Measurements from ENCODE around the gene SOX5. TPM values are rescaled to one million over a fixed set of nuclear protein-coding genes. Genes with fewer than 3 reads are reported as not detected.
"Not testable (repeated sequence)": the region's sequence is repeated elsewhere in the genome, so short reads cannot be mapped to it uniquely, and the experiment has no call there.

SOX5 gene
- total RNA-seq, 2 experiments from 2014 or later = not detected

DNA sequence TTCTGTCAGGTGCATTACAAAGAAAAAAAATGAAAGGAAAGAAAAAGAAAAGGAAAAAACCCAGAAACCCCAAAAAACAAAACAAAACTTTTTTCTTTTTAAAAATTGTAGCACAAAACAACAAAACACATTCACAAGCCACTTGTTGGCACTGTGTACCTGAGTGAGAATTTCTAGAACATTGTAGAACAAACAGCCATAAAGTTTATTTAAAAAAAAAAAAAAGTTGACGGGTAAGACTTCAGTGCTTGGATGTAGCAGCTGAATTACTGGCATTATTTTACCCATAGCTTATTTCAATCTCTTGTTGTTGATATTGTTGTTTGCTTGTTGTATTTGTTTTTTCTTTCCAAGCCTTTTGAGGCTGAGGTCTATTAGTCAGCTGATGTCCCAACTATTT lies 415.8 kb downstream of the SOX5 start:
- no peak for DNase-seq
- no peak overlapping the region for H3K4me3 Mint-ChIP-seq
- no peak for ATAC-seq (ENCODE audit: low read depth)
- POLR2A ChIA-PET = no interaction called here
- H3K27ac Mint-ChIP-seq = no peak overlapping the region
- H3K27me3 Mint-ChIP-seq = no peaks in the 10 kb centered on the region
- peaks cover 4% of the 10 kb centered on the region for H3K9me3 Mint-ChIP-seq
- no peaks in the 10 kb centered on the region for H3K36me3 Mint-ChIP-seq
- no peaks in the 10 kb centered on the region for H3K4me1 Mint-ChIP-seq

GRCh38 chr12:23533265-23533664 lies 416.2 kb downstream of the SOX5 start:
- DNase-seq (no peak), ATAC-seq (ENCODE audit: low read depth) (no peak)
- Mint-ChIP-seq H3K4me1 (no peaks in the 10 kb centered on the region), H3K4me3 (no peak overlapping the region), H3K27me3 (no peaks in the 10 kb centered on the region), H3K36me3 (no peaks in the 10 kb centered on the region), H3K27ac (no peak overlapping the region), H3K9me3 (peaks cover 4% of the 10 kb centered on the region)
- POLR2A ChIA-PET = no interaction called here

DNA sequence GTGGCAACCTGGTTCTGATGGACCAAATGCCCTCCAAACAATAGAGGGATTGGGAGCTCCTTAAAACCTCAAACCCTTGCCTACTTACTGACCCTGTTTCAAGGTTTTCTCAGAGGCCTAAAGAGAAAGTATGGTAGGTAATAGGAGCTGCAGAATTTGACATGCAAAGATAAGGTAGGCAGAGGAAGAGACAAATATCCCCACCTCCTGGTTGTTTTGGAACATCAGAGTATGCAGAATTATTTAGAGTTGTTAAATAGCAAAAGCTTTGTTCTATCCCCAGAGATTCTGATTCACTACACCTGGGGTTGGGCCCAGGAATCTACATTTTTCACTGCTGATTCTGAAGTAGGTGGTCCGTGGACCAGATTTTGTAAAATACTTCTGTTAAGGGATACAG lies 421.2 kb downstream of the SOX5 start:
- DNase-seq (no peak), ATAC-seq (ENCODE audit: low read depth) (no peak)
- Mint-ChIP-seq H3K9me3 (no peaks in the 10 kb centered on the region), H3K4me1 (no peaks in the 10 kb centered on the region), H3K4me3 (no peak overlapping the region), H3K27me3 (no peaks in the 10 kb centered on the region), H3K36me3 (no peaks in the 10 kb centered on the region), H3K27ac (no peak overlapping the region)
- POLR2A ChIA-PET = no interaction called here

DNA sequence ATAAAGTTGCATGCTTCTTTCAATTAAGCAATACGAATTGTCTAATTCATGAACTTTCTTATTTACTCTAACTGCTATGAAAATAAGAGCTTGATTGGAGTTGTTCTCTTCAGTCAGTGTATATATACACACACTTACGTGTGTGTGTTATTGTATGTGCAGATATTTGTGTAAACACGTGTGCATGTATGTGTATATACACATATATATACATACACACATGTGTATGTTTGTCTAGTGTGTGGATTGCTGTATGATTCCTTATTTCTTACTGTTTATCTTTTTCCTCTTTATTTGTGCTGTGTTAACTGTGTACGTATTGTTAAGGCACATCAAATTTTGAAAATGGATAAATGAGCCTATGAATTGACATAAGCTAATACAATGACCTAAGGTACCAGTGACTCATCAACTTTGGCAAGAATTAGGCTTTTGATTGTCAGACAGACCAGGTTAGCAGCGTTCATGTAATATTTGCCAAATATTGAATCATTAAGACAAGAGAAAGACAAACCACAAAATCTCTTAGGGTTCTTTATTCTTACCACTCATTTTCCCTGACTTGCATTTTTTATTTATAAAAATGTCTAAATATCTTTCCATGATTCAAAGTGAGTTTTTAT lies 423.9 kb downstream of the SOX5 start:
- POLR2A ChIA-PET = no interaction called here
- Mint-ChIP-seq H3K4me1 (no peaks in the 10 kb centered on the region), H3K36me3 (no peaks in the 10 kb centered on the region), H3K27me3 (no peaks in the 10 kb centered on the region), H3K9me3 (peaks cover 2% of the 10 kb centered on the region), H3K27ac (no peak overlapping the region), H3K4me3 (no peak overlapping the region)
- DNase-seq (no peak), ATAC-seq (ENCODE audit: low read depth) (no peak)

GRCh38 chr12:23523339-23523738 lies 426.1 kb downstream of the SOX5 start:
- Mint-ChIP-seq H3K27ac (no peak overlapping the region), H3K4me1 (no peaks in the 10 kb centered on the region), H3K4me3 (no peak overlapping the region), H3K27me3 (no peaks in the 10 kb centered on the region), H3K36me3 (no peaks in the 10 kb centered on the region), H3K9me3 (peaks cover 2% of the 10 kb centered on the region)
- no peak for DNase-seq
- ATAC-seq (ENCODE audit: low read depth) = no peak
- POLR2A ChIA-PET = no interaction called here

- ATAC-seq (ENCODE audit: low read depth); H3K4me3 Mint-ChIP-seq; DNase-seq; H3K27ac Mint-ChIP-seq; H3K36me3 Mint-ChIP-seq; H3K27me3 Mint-ChIP-seq; POLR2A ChIA-PET; H3K9me3 Mint-ChIP-seq; H3K4me1 Mint-ChIP-seq: not testable (repeated sequence)
These were observed 430.0 kb downstream of the SOX5 start for GRCh38 chr12:23519444-23519843.

GRCh38 chr12:23515785-23516184 lies 433.7 kb downstream of the SOX5 start:
- H3K27me3 Mint-ChIP-seq; H3K4me1 Mint-ChIP-seq; POLR2A ChIA-PET; ATAC-seq (ENCODE audit: low read depth); H3K4me3 Mint-ChIP-seq; H3K9me3 Mint-ChIP-seq; H3K36me3 Mint-ChIP-seq; H3K27ac Mint-ChIP-seq; DNase-seq: not testable (repeated sequence)

- no peaks in the 10 kb centered on the region for H3K4me1 Mint-ChIP-seq
- DNase-seq (no peak), ATAC-seq (ENCODE audit: low read depth) (no peak)
- no peak overlapping the region for H3K4me3 Mint-ChIP-seq
- no peaks in the 10 kb centered on the region for H3K36me3 Mint-ChIP-seq
- no peak overlapping the region for H3K27ac Mint-ChIP-seq
- H3K27me3 Mint-ChIP-seq = peaks cover 3% of the 10 kb centered on the region
- peaks cover 7% of the 10 kb centered on the region for H3K9me3 Mint-ChIP-seq
- POLR2A ChIA-PET = no interaction called here
These were observed 439.0 kb downstream of the SOX5 start for GRCh38 chr12:23510484-23510883.

DNA sequence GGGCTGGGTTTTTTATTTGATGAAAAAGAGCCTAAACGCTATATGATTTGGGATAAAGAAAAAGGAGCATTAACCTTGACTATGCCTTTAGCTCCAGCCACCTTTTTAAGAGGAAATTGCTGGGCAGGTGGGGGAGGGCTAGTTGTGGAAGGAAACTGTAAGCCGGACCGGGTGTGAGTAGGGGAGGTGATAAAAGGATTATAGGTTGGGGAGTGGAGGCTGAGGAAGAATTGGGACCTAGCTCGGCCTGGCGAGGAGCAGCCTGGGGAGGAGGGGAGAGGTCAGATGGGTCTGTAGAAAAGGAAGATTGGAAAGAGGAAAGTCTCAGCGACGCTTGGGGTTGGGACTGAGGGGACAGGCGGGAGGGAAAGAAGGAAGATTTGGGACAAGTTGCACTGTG lies 439.6 kb downstream of the SOX5 start:
- H3K27ac Mint-ChIP-seq; H3K27me3 Mint-ChIP-seq; DNase-seq; H3K36me3 Mint-ChIP-seq; H3K4me3 Mint-ChIP-seq; H3K4me1 Mint-ChIP-seq; POLR2A ChIA-PET; H3K9me3 Mint-ChIP-seq; ATAC-seq (ENCODE audit: low read depth): not testable (repeated sequence)

DNA sequence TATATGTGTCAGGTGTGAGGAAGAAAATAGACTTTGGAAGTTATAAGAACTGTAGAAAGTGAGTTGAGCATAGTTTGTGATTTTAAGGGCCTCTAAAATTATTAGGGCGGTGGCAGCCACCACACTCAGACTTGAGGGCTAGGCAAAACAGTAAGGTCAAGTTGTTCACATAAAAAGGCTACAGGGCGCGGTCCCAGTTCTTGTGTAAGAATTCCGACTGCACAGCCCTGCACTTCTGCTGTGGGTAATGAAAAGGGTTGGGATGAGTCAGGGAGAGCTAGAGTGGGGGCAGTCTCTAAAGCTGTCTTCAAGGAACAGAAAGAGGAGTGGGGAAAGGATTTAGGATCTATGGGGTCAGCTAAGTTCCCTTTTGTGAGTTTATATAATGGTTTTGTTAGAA lies 441.7 kb downstream of the SOX5 start:
- POLR2A ChIA-PET; DNase-seq; H3K4me3 Mint-ChIP-seq; H3K27ac Mint-ChIP-seq; H3K27me3 Mint-ChIP-seq; H3K4me1 Mint-ChIP-seq; H3K9me3 Mint-ChIP-seq; ATAC-seq (ENCODE audit: low read depth); H3K36me3 Mint-ChIP-seq: not testable (repeated sequence)

GRCh38 chr12:23505736-23506135 lies 443.7 kb downstream of the SOX5 start:
- H3K4me3 Mint-ChIP-seq; DNase-seq; H3K27me3 Mint-ChIP-seq; POLR2A ChIA-PET; H3K9me3 Mint-ChIP-seq; H3K27ac Mint-ChIP-seq; H3K4me1 Mint-ChIP-seq; ATAC-seq (ENCODE audit: low read depth); H3K36me3 Mint-ChIP-seq: not testable (repeated sequence)

GRCh38 chr12:23504641-23505399 lies 444.6 kb downstream of the SOX5 start:
- Mint-ChIP-seq H3K4me3 (no peak overlapping the region), H3K4me1 (no peaks in the 10 kb centered on the region), H3K27ac (no peak overlapping the region), H3K9me3 (peaks cover 2% of the 10 kb centered on the region), H3K36me3 (no peaks in the 10 kb centered on the region), H3K27me3 (no peaks in the 10 kb centered on the region)
- POLR2A ChIA-PET = no interaction called here
- ATAC-seq (ENCODE audit: low read depth) (no peak), DNase-seq (no peak)

- Mint-ChIP-seq H3K4me1 (no peaks in the 10 kb centered on the region), H3K36me3 (no peaks in the 10 kb centered on the region), H3K27ac (no peak overlapping the region), H3K9me3 (peaks cover 2% of the 10 kb centered on the region), H3K27me3 (no peaks in the 10 kb centered on the region), H3K4me3 (no peak overlapping the region)
- POLR2A ChIA-PET = no interaction called here
- ATAC-seq (ENCODE audit: low read depth) = no peak
- DNase-seq = no peak
These were observed 445.4 kb downstream of the SOX5 start for GRCh38 chr12:23504043-23504442.

DNA sequence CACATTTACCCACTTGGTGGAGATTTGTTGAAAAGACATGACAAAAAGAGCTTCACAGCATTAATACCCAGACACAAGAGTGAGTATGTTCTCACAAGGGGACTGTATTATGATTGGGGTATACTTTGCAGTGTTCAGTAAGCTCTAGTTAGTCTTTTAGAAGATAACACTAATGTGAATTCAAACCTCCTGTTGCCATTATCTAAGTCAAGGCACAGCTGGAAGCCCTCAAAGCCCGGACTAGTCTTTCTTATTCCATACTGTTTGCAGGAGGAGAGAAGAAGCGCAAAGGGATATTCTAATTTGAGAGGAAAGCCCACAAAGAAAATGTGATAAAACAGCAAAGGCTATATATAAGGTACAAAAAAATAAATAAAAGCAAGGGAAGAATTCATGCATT lies 445.9 kb downstream of the SOX5 start:
- DNase-seq (no peak), ATAC-seq (ENCODE audit: low read depth) (no peak)
- H3K9me3 Mint-ChIP-seq = peaks cover 2% of the 10 kb centered on the region
- H3K4me3 Mint-ChIP-seq = no peak overlapping the region
- H3K27ac Mint-ChIP-seq = no peak overlapping the region
- no peaks in the 10 kb centered on the region for H3K4me1 Mint-ChIP-seq
- POLR2A ChIA-PET = no interaction called here
- H3K36me3 Mint-ChIP-seq = no peaks in the 10 kb centered on the region
- no peaks in the 10 kb centered on the region for H3K27me3 Mint-ChIP-seq

Data from activated naive CD8-positive, alpha-beta T cell treated with anti-CD3 and anti-CD28 coated beads, Interleukin-2, amount 10 ng/mL, durations not matched to agents 7 days and 5 days (primary cell).